HepG2 (cell line): ENCODE measurements around the gene STKLD1. TPM values are rescaled to one million over a fixed set of nuclear protein-coding genes. Genes with fewer than 3 reads are reported as not detected.

Source experiments
- FOXA1 ChIP-seq, 2 experiments: fragments of 450-650 bp in 1 of 2; sonication (generic) in 1 of 2; formaldehyde crosslinking in 1 of 2; IDR thresholded peaks; 2 replicates each; pipeline versions ENCODE4 v1.4.0 to v1.6.1; 2016 to 2020; ENCODE audit warnings: missing genetic modification reagents in 1 of 2
- MLLT10 ChIP-seq: sonication (generic); formaldehyde crosslinking; IDR thresholded peaks from 2 replicates; pipeline ENCODE4 v1.4.0; 2020; ENCODE audit warnings: missing genetic modification reagents
- SAP130 ChIP-seq: IDR thresholded peaks from 2 replicates; pipeline ENCODE4 v1.6.1; 2016; ENCODE audit warnings: low read depth
- ZNF598 ChIP-seq: sonication (generic); formaldehyde crosslinking; IDR thresholded peaks from 2 replicates; pipeline ENCODE4 v1.5.1; 2020; ENCODE audit warnings: mild to moderate bottlenecking, missing genetic modification reagents, borderline replicate concordance
- ZNF687 ChIP-seq: sonication (generic); formaldehyde crosslinking; IDR thresholded peaks from 2 replicates; pipeline ENCODE4 v1.5.1; 2020; ENCODE audit warnings: mild to moderate bottlenecking, missing genetic modification reagents, moderate library complexity
- polyA plus RNA-seq, 8 experiments: library from polyadenylated mRNA; depleted of rRNA in 3 of 8; stranded (reverse) in 7 of 8; unstranded in 1 of 8; fragments of >200 nt; fragmentation: Illumina TruSeq in 4 of 8; extraction: Trizol in 4 of 8; gene quantifications; 2 replicates each; pipeline versions ENCODE4 v1.2.1 to v1.2.3, GENCODE V29; 2011 to 2016; ENCODE audit warnings: low read depth in 4 of 8, missing spikeins in 1 of 8, mixed read lengths in 1 of 8; ENCODE audit not compliant: insufficient read depth in 1 of 8
- total RNA-seq, 5 experiments: library from RNA; depleted of rRNA; stranded (reverse); fragments of >200 nt; fragmentation: Illumina TruSeq; extraction: Trizol; gene quantifications; 2 replicates each; pipeline ENCODE4 v1.2.3, GENCODE V29; 2016; ENCODE audit warnings: low read depth in 1 of 5
- TF ChIP-seq, protein P1 (sequence below): sonication (generic); formaldehyde crosslinking; IDR thresholded peaks from 2 replicates; pipeline ENCODE4 v1.4.0; 2020; ENCODE audit warnings: missing genetic modification reagents

STKLD1 gene
- total and polyA plus RNA-seq, 2 of the 13 experiments (the other 11 are each of a cell fraction or from before 2014, with no cell fraction given), result 1.5 to 2.2 TPM

DNA sequence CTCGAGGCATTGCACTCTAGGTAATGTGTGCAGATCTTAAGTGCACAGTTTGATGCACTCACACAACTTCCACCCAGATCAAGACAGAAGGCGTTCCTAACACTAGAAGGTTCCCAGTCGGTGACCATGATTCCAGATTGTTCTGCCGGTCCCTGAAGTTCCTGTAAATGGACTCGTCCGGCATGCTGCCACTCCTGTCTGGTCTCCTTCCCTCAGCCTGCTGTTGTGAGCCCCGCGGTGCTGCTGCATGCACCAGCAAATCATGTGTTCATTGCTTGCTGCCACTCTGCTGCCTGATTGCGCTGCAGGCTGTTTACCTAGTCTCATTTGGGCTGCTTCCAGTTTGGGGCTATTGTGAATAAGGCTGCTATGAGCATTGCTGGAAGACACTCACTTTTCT, 11.5 kb downstream of the STKLD1 start (continued):
- TF ChIP-seq, protein P1, sequence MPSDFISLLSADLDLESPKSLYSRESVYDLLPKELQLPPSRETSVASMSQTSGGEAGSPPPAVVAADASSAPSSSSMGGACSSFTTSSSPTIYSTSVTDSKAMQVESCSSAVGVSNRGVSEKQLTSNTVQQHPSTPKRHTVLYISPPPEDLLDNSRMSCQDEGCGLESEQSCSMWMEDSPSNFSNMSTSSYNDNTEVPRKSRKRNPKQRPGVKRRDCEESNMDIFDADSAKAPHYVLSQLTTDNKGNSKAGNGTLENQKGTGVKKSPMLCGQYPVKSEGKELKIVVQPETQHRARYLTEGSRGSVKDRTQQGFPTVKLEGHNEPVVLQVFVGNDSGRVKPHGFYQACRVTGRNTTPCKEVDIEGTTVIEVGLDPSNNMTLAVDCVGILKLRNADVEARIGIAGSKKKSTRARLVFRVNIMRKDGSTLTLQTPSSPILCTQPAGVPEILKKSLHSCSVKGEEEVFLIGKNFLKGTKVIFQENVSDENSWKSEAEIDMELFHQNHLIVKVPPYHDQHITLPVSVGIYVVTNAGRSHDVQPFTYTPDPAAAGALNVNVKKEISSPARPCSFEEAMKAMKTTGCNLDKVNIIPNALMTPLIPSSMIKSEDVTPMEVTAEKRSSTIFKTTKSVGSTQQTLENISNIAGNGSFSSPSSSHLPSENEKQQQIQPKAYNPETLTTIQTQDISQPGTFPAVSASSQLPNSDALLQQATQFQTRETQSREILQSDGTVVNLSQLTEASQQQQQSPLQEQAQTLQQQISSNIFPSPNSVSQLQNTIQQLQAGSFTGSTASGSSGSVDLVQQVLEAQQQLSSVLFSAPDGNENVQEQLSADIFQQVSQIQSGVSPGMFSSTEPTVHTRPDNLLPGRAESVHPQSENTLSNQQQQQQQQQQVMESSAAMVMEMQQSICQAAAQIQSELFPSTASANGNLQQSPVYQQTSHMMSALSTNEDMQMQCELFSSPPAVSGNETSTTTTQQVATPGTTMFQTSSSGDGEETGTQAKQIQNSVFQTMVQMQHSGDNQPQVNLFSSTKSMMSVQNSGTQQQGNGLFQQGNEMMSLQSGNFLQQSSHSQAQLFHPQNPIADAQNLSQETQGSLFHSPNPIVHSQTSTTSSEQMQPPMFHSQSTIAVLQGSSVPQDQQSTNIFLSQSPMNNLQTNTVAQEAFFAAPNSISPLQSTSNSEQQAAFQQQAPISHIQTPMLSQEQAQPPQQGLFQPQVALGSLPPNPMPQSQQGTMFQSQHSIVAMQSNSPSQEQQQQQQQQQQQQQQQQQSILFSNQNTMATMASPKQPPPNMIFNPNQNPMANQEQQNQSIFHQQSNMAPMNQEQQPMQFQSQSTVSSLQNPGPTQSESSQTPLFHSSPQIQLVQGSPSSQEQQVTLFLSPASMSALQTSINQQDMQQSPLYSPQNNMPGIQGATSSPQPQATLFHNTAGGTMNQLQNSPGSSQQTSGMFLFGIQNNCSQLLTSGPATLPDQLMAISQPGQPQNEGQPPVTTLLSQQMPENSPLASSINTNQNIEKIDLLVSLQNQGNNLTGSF (CRISPR knock-in tag), result 0 out of 2 replicates have a peak, but pooled peaks have one; percentile 39
- TF ChIP-seq ZNF687 (peak; percentile 80), MLLT10 (CRISPR knock-in tag) (no peak), SAP130 (CRISPR knock-in tag) (peak; percentile 31; the same call in 1 of the 2 replicates), ZNF598 (peak; percentile 12; the same call in 1 of the 2 replicates), FOXA1 (IDR thresholded peaks at IDR 0.05) (no peak), FOXA1 (CRISPR knock-in tag; IDR thresholded peaks at IDR 0.05) (peak; percentile 69)
